Nephron progenitor cell (in vitro differentiated cells): ENCODE measurements around the gene THAP12.
A peak's percentile ranks its signal among the peaks of the same experiment; 100 is the strongest.

Experiments used
- DNase-seq: peaks from one replicate; pipeline ENCODE4 v3.0.0; 2021
- H3K27ac Mint-ChIP-seq: 2 replicates; pipeline ENCODE4 v1.8.0; 2021; ENCODE audit warnings: mild to moderate bottlenecking, moderate library complexity, mixed read lengths
- H3K27me3 Mint-ChIP-seq: 2 replicates; pipeline ENCODE4 v1.8.0; 2021; ENCODE audit warnings: mild to moderate bottlenecking, low read depth, mixed read lengths; ENCODE audit not compliant: poor library complexity
- H3K36me3 Mint-ChIP-seq: 2 replicates; pipeline ENCODE4 v1.8.0; 2021; ENCODE audit warnings: low read depth, mixed read lengths
- H3K4me1 Mint-ChIP-seq: 2 replicates; pipeline ENCODE4 v1.8.0; 2021; ENCODE audit warnings: mixed read lengths
- H3K4me3 Mint-ChIP-seq: 2 replicates; pipeline ENCODE4 v1.8.0; 2021; ENCODE audit warnings: mild to moderate bottlenecking, moderate library complexity, mixed read lengths
- H3K9me3 Mint-ChIP-seq: 2 replicates; pipeline ENCODE4 v1.8.0; 2021; ENCODE audit warnings: mild to moderate bottlenecking, moderate library complexity, mixed read lengths
- CTCF ChIP-seq: fragments of 200-600 bp; sonication (generic); IDR thresholded peaks from 2 replicates; pipeline ENCODE4 v1.5.0; 2021; ENCODE audit warnings: antibody characterized with exemption

Gene THAP12

GRCh38 chr11:76330651-76331050 lies 50.3 kb downstream of the THAP12 start:
- no peak for DNase-seq
- Mint-ChIP-seq H3K9me3 (peaks cover 27% of the 10 kb centered on the region), H3K4me3 (no peak overlapping the region), H3K36me3 (peaks cover 8% of the 10 kb centered on the region), H3K27me3 (peaks cover 20% of the 10 kb centered on the region), H3K27ac (no peak overlapping the region), H3K4me1 (peaks cover 33% of the 10 kb centered on the region)
- TF ChIP-seq CTCF = no peak

- Mint-ChIP-seq H3K9me3 (peaks cover 21% of the 10 kb centered on the region), H3K36me3 (peaks cover 8% of the 10 kb centered on the region), H3K4me1 (peaks cover 33% of the 10 kb centered on the region), H3K27me3 (peaks cover 20% of the 10 kb centered on the region), H3K4me3 (no peak overlapping the region), H3K27ac (no peak overlapping the region)
- DNase-seq = peak; percentile 34
- TF ChIP-seq CTCF = no peak
Measured at GRCh38 chr11:76329983-76330382, 50.9 kb downstream of the THAP12 start.

GRCh38 chr11:76329084-76329648 lies 51.8 kb downstream of the THAP12 start:
- DNase-seq = no peak
- peaks cover 33% of the 10 kb centered on the region for H3K4me1 Mint-ChIP-seq
- peaks cover 2% of the 10 kb centered on the region for H3K36me3 Mint-ChIP-seq
- no peak overlapping the region for H3K4me3 Mint-ChIP-seq
- H3K9me3 Mint-ChIP-seq = peaks cover 12% of the 10 kb centered on the region
- no peak for TF ChIP-seq CTCF
- H3K27me3 Mint-ChIP-seq = peaks cover 26% of the 10 kb centered on the region
- no peak overlapping the region for H3K27ac Mint-ChIP-seq

- Mint-ChIP-seq H3K4me1 (peaks cover 33% of the 10 kb centered on the region), H3K27ac (no peak overlapping the region)
Measured at GRCh38 chr11:76327756-76328388, 53.1 kb downstream of the THAP12 start.

GRCh38 chr11:76327202-76327601 lies 53.7 kb downstream of the THAP12 start:
- no peak for TF ChIP-seq CTCF
- peaks cover 42% of the 10 kb centered on the region for H3K27me3 Mint-ChIP-seq
- no peak overlapping the region for H3K4me3 Mint-ChIP-seq
- peaks cover 4% of the 10 kb centered on the region for H3K9me3 Mint-ChIP-seq
- no peak overlapping the region for H3K27ac Mint-ChIP-seq
- peaks cover 33% of the 10 kb centered on the region for H3K4me1 Mint-ChIP-seq
- H3K36me3 Mint-ChIP-seq = no peaks in the 10 kb centered on the region
- no peak for DNase-seq

More at GRCh38 chr11:76327756-76328388, 53.1 kb downstream of the THAP12 start:
- no peaks in the 10 kb centered on the region for H3K36me3 Mint-ChIP-seq
- H3K9me3 Mint-ChIP-seq = peaks cover 4% of the 10 kb centered on the region
- no peak overlapping the region for H3K4me3 Mint-ChIP-seq
- no peak for DNase-seq
- peaks cover 35% of the 10 kb centered on the region for H3K27me3 Mint-ChIP-seq
- no peak for TF ChIP-seq CTCF

- Mint-ChIP-seq H3K4me3 (no peak overlapping the region), H3K4me1 (peaks cover 35% of the 10 kb centered on the region), H3K9me3 (peaks cover 4% of the 10 kb centered on the region), H3K27ac (no peak overlapping the region), H3K36me3 (no peaks in the 10 kb centered on the region), H3K27me3 (peaks cover 61% of the 10 kb centered on the region)
- no peak for TF ChIP-seq CTCF
- DNase-seq = no peak
Measured at GRCh38 chr11:76325185-76325584, 55.7 kb downstream of the THAP12 start.
